Keratinocyte (primary cell): ENCODE results near the gene TSR3. TPM values are rescaled to one million over a fixed set of nuclear protein-coding genes. Genes with fewer than 3 reads are reported as not detected.

Experiments
- DNase-seq: peaks from one replicate; pipeline ENCODE4 v3.0.0-alpha.2; 2011; ENCODE audit warnings: low read depth, missing footprints, low spot score
- FAIRE-seq: peaks from 2 replicates; lab custom pipeline; 2011; peaks lifted over from hg19 to GRCh38; lab: Jason Lieb, UNC
- H2AFZ ChIP-seq: 2 replicates; pipeline ENCODE4 v1.6.0; 2012; ENCODE audit warnings: low read length, control low read depth, inconsistent platforms; ENCODE audit not compliant: control insufficient read depth
- H3K27ac ChIP-seq: 2 replicates; pipeline ENCODE4 v1.5.1; 2011; ENCODE audit warnings: low read length; ENCODE audit not compliant: control insufficient read depth, insufficient read depth
- H3K27me3 ChIP-seq: 3 replicates; pipeline ENCODE4 v1.6.0; 2011; ENCODE audit warnings: low read length; ENCODE audit not compliant: control insufficient read depth, insufficient read depth; ENCODE audit errors: extremely low read depth
- H3K36me3 ChIP-seq, 2 experiments: 2 replicates in 1 of 2; 3 replicates in 1 of 2; pipeline ENCODE4 v1.5.1; 2011; ENCODE audit warnings: low read length in 2 of 2, mild to moderate bottlenecking in 1 of 2; ENCODE audit not compliant: control insufficient read depth in 2 of 2, insufficient read depth in 2 of 2; ENCODE audit errors: extremely low read depth in 1 of 2
- H3K4me1 ChIP-seq: 3 replicates; pipeline ENCODE4 v1.5.1; 2011; ENCODE audit warnings: low read length; ENCODE audit not compliant: control insufficient read depth, insufficient read depth; ENCODE audit errors: extremely low read depth
- H3K4me2 ChIP-seq: 3 replicates; pipeline ENCODE4 v1.6.0; 2011; ENCODE audit warnings: low read depth, low read length; ENCODE audit not compliant: control insufficient read depth, insufficient read depth; ENCODE audit errors: extremely low read depth
- H3K4me3 ChIP-seq, 3 experiments: fragments of 200-600 bp in 1 of 3; sonication (generic) in 1 of 3; 2 replicates in 2 of 3; 3 replicates in 1 of 3; pipeline ENCODE4 v1.5.1; 2011 to 2016; ENCODE audit warnings: low read length in 3 of 3, mild to moderate bottlenecking in 3 of 3, control low read depth in 2 of 3, inconsistent platforms in 1 of 3, low read depth in 1 of 3, mixed read lengths in 1 of 3, mixed run types in 1 of 3, moderate library complexity in 1 of 3; ENCODE audit not compliant: control insufficient read depth in 2 of 3, insufficient read depth in 2 of 3; ENCODE audit errors: extremely low read depth in 1 of 3
- H3K79me2 ChIP-seq: 2 replicates; pipeline ENCODE4 v1.6.0; 2012; ENCODE audit warnings: low read length; ENCODE audit not compliant: control insufficient read depth, insufficient read depth
- H3K9ac ChIP-seq: 3 replicates; pipeline ENCODE4 v1.6.0; 2011; ENCODE audit warnings: low read length; ENCODE audit not compliant: control insufficient read depth, insufficient read depth; ENCODE audit errors: extremely low read depth
- H3K9me1 ChIP-seq: 3 replicates; pipeline ENCODE4 v1.6.0; 2011; ENCODE audit warnings: low read length; ENCODE audit not compliant: control insufficient read depth, insufficient read depth; ENCODE audit errors: extremely low read depth
- H3K9me3 ChIP-seq: 2 replicates; pipeline ENCODE4 v1.5.1; 2012; ENCODE audit warnings: low read depth, low read length; ENCODE audit not compliant: control insufficient read depth
- H4K20me1 ChIP-seq: 3 replicates; pipeline ENCODE4 v1.6.0; 2011; ENCODE audit warnings: low read length; ENCODE audit not compliant: control insufficient read depth, insufficient read depth; ENCODE audit errors: extremely low read depth
- CTCF ChIP-seq, 3 experiments: IDR thresholded peaks in 1 of 3; conservative IDR thresholded peaks in 1 of 3; optimal IDR thresholded peaks in 1 of 3; 2 replicates in 2 of 3; 3 replicates in 1 of 3; pipeline versions ENCODE3 to v1.5.1; 2011; ENCODE audit warnings: low read length in 3 of 3, mild to moderate bottlenecking in 3 of 3, moderate library complexity in 2 of 3, control low read depth in 1 of 3, inconsistent platforms in 1 of 3; ENCODE audit not compliant: insufficient read depth in 2 of 3; ENCODE audit errors: extremely low read depth in 1 of 3
- EZH2 ChIP-seq: IDR thresholded peaks from one replicate; pipeline ENCODE4 v1.6.1; 2012; ENCODE audit warnings: inconsistent platforms, mild to moderate bottlenecking, low read length, moderate library complexity
- dilution Hi-C: fragments of 300-500 bp; cut with MboI; formaldehyde crosslinking; loops from one replicate; pipeline ENCODE4 v1.7.0; 2020; ENCODE audit warnings: low sequenced_read_pairs; ENCODE audit not compliant: extremely low pct_ligation_motif_present
- polyA plus RNA-seq, 5 experiments: library from polyadenylated mRNA; depleted of rRNA in 3 of 5; stranded (reverse) in 3 of 5; stranded (forward) in 1 of 5; unstranded in 1 of 5; fragments of >200 nt; gene quantifications; 1 replicate in 1 of 5; 2 replicates in 3 of 5; 3 replicates in 1 of 5; pipeline versions ENCODE4 v1.2.1 to v1.2.3, GENCODE V29; 2011 to 2012; ENCODE audit warnings: missing spikeins in 2 of 5, low read depth in 1 of 5, low replicate concordance in 1 of 5

The TSR3 gene
- polyA plus RNA-seq, 1 donor (not counting 4 experiments of a cell fraction or from before 2014, with no cell fraction given) = 33.0 TPM

GRCh38 chr16:1397779-1398178 is 46.1 kb upstream of the TSR3 start:
- no peaks in the 10 kb centered on the region for H3K27me3 ChIP-seq
- H3K9me1 ChIP-seq = no peaks in the 10 kb centered on the region
- no peak overlapping the region for H3K4me3 ChIP-seq
- TF ChIP-seq CTCF (optimal IDR thresholded peaks at IDR 0.05 in 1 of 3, IDR thresholded peaks at IDR 0.05 in 1 of 3, conservative IDR thresholded peaks at IDR 0.05 in 1 of 3; ENCODE audit: extremely low read depth in 1 of 3, insufficient read depth in 2 of 3, low read length in 3 of 3) (no peak), EZH2 (no peak)
- H3K4me2 ChIP-seq = no peak overlapping the region
- no peak overlapping the region for H3K9ac ChIP-seq
- H4K20me1 ChIP-seq = no peaks in the 10 kb centered on the region
- H3K9me3 ChIP-seq = no peaks in the 10 kb centered on the region
- dilution Hi-C loops = no loop called here
- no peak overlapping the region for H3K27ac ChIP-seq
- no peak overlapping the region for H2AFZ ChIP-seq
- H3K79me2 ChIP-seq = no peaks in the 10 kb centered on the region
- no peaks in the 10 kb centered on the region for H3K4me1 ChIP-seq
- H3K36me3 ChIP-seq = peaks cover 0 to 5% of the 10 kb centered on the region in 2 experiments
- DNase-seq = no peak
- no peak for FAIRE-seq

- Histone ChIP-seq H3K79me2 (no peaks in the 10 kb centered on the region), H3K27ac (no peak overlapping the region), H3K9ac (no peak overlapping the region), H3K4me3 (no peak overlapping the region), H3K9me1 (no peaks in the 10 kb centered on the region), H3K9me3 (no peaks in the 10 kb centered on the region), H3K4me2 (no peak overlapping the region), H3K4me1 (no peaks in the 10 kb centered on the region), H3K27me3 (no peaks in the 10 kb centered on the region), H3K36me3 (peaks cover 0 to 2% of the 10 kb centered on the region in 2 experiments), H4K20me1 (no peaks in the 10 kb centered on the region), H2AFZ (no peak overlapping the region)
- DNase-seq = no peak
- TF ChIP-seq EZH2 = no peak
- TF ChIP-seq CTCF (optimal IDR thresholded peaks at IDR 0.05 in 1 of 3, IDR thresholded peaks at IDR 0.05 in 1 of 3, conservative IDR thresholded peaks at IDR 0.05 in 1 of 3; ENCODE audit: extremely low read depth in 1 of 3, insufficient read depth in 2 of 3, low read length in 3 of 3) = no peak
- dilution Hi-C loops = no loop called here
- no peak for FAIRE-seq
Observed at GRCh38 chr16:1395444-1396031, 43.9 kb upstream of the TSR3 start.
